ENCODE results near the gene TRAF2.

DNA sequence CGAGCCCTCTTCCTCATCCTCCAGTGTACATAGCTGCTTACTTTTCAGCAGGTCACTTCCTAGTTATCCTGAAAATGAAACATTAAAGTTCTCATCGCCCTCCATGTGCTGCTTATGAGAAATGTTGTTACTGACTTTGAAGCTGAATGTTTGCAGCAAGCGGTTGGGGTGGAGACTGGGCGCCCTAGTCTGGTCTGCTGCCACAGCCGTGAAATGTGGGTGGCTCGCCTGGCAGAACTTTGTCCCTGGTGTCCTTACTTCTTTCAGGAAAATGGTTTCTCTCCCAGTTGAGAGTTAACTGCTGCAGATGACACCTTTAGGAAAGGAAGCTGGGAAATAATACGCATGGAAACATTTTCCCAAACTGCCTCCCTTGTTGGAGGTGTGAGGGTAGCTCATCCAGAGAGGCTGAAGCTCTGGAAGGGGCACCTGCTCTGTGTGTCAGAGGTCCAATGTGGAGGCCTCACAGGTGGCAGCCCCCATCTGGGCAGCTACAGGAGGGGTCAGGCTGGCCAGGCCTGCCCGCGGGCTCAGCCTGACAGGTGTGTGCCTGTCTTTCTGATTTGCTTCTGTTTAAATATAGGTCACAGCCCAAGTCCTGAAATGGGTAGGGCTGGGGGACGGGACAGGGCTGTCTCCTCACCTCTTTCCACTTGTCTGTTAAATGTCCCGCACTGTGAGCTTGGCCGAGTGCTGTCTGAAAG is 24.0 kb downstream of the TRAF2 start:
- TF ChIP-seq EZH2 (IDR thresholded peaks at IDR 0.05; ENCODE audit: low read length, unreplicated experiment) = no peak
- TF ChIP-seq, protein P1, sequence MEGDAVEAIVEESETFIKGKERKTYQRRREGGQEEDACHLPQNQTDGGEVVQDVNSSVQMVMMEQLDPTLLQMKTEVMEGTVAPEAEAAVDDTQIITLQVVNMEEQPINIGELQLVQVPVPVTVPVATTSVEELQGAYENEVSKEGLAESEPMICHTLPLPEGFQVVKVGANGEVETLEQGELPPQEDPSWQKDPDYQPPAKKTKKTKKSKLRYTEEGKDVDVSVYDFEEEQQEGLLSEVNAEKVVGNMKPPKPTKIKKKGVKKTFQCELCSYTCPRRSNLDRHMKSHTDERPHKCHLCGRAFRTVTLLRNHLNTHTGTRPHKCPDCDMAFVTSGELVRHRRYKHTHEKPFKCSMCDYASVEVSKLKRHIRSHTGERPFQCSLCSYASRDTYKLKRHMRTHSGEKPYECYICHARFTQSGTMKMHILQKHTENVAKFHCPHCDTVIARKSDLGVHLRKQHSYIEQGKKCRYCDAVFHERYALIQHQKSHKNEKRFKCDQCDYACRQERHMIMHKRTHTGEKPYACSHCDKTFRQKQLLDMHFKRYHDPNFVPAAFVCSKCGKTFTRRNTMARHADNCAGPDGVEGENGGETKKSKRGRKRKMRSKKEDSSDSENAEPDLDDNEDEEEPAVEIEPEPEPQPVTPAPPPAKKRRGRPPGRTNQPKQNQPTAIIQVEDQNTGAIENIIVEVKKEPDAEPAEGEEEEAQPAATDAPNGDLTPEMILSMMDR (conservative IDR thresholded peaks at IDR 0.05; ENCODE audit: low read depth, low read length) = no peak

Measured in PC-3 (cell line).